Keratinocyte (primary cell): ENCODE results near the gene JSRP1.

Experiments used
- CTCF ChIP-seq, 3 experiments: IDR thresholded peaks in 1 of 3; conservative IDR thresholded peaks in 1 of 3; optimal IDR thresholded peaks in 1 of 3; 2 replicates in 2 of 3; 3 replicates in 1 of 3; pipeline versions ENCODE3 to v1.5.1; 2011; ENCODE audit warnings: low read length in 3 of 3, mild to moderate bottlenecking in 3 of 3, moderate library complexity in 2 of 3, control low read depth in 1 of 3, inconsistent platforms in 1 of 3; ENCODE audit not compliant: insufficient read depth in 2 of 3; ENCODE audit errors: extremely low read depth in 1 of 3
- EZH2 ChIP-seq: IDR thresholded peaks from one replicate; pipeline ENCODE4 v1.6.1; 2012; ENCODE audit warnings: inconsistent platforms, mild to moderate bottlenecking, low read length, moderate library complexity

DNA sequence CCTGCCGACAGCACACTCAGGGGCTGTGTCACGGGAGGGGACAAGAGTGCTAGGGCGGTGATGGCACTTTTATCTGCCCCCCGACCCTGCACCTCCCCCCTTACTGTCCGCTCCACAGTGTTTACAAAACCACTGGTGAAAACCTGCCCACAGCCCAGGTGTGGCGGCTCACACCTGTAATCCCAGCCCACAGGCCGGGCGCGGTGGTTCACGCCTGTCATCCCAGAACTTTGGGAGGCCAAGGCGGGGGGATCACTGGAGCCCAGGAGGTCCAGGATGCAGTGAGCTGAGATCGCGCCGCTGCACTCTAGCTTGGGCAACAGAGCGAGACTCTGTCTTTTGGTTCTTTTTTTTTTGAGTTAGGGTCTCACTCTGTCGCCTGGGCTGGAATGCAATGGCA lies 39.9 kb upstream of the JSRP1 start:
- TF ChIP-seq EZH2 (no peak), CTCF (optimal IDR thresholded peaks at IDR 0.05 in 1 of 3, IDR thresholded peaks at IDR 0.05 in 1 of 3, conservative IDR thresholded peaks at IDR 0.05 in 1 of 3; ENCODE audit: extremely low read depth in 1 of 3, insufficient read depth in 2 of 3, low read length in 3 of 3) (no peak)
